ENCODE results near the gene RELT.

- TF ChIP-seq, protein P1, sequence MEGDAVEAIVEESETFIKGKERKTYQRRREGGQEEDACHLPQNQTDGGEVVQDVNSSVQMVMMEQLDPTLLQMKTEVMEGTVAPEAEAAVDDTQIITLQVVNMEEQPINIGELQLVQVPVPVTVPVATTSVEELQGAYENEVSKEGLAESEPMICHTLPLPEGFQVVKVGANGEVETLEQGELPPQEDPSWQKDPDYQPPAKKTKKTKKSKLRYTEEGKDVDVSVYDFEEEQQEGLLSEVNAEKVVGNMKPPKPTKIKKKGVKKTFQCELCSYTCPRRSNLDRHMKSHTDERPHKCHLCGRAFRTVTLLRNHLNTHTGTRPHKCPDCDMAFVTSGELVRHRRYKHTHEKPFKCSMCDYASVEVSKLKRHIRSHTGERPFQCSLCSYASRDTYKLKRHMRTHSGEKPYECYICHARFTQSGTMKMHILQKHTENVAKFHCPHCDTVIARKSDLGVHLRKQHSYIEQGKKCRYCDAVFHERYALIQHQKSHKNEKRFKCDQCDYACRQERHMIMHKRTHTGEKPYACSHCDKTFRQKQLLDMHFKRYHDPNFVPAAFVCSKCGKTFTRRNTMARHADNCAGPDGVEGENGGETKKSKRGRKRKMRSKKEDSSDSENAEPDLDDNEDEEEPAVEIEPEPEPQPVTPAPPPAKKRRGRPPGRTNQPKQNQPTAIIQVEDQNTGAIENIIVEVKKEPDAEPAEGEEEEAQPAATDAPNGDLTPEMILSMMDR (IDR thresholded peaks at IDR 0.05) = no peak
- no peak for TF ChIP-seq EZH2 (IDR thresholded peaks at IDR 0.05; ENCODE audit: borderline replicate concordance, insufficient read depth, low read depth, low read length, poor library complexity, severe bottlenecking)
These were observed 14.7 kb downstream of the RELT start for GRCh38 chr11:73390601-73391565.
